Esophagus squamous epithelium (tissue), 4 donors: ENCODE data around the gene SLC35D2.

Experiments
- CTCF ChIP-seq, 6 experiments: fragments of 450-650 bp in 4 of 6; fragments of 200-600 bp in 2 of 6; sonication (generic) in 2 of 6; IDR thresholded peaks; one replicate each; pipeline ENCODE4 v1.5.1; 2016 to 2019; ENCODE audit warnings: antibody characterized with exemption in 6 of 6, mild to moderate bottlenecking in 4 of 6, moderate library complexity in 4 of 6
- POLR2A ChIP-seq, 4 donors: fragments of 450-650 bp; IDR thresholded peaks; one replicate each; pipeline ENCODE4 v1.6.1; 2017; ENCODE audit warnings: antibody characterized with exemption in 4 of 4, mild to moderate bottlenecking in 4 of 4, moderate library complexity in 3 of 4

GRCh38 chr9:96344458-96345180 is 38.9 kb downstream of the SLC35D2 start:
- TF ChIP-seq CTCF (IDR thresholded peaks at IDR 0.05) (no peak), POLR2A (IDR thresholded peaks at IDR 0.05) (no peak)
